RCC 7860 (cell line): Measurements from ENCODE around the gene ZNRD2.
A peak's percentile ranks its signal among the peaks of the same experiment; 100 is the strongest.
"Not testable (repeated sequence)": the region's sequence is repeated elsewhere in the genome, so short reads cannot be mapped to it uniquely, and the experiment has no call there.

Experiments used
- DNase-seq: peaks from one replicate; pipeline ENCODE4 v3.0.0-alpha.2; 2015; ENCODE audit warnings: low spot score
- FAIRE-seq: peaks from 2 replicates; lab custom pipeline; 2012; peaks lifted over from hg19 to GRCh38; lab: Jason Lieb, UNC

Gene ZNRD2

GRCh38 chr11:65554842-65555430 is 15.3 kb upstream of the ZNRD2 start:
- FAIRE-seq (no peak), DNase-seq (no peak)

GRCh38 chr11:65555693-65556231 is 14.5 kb upstream of the ZNRD2 start:
- peak; percentile 91 for FAIRE-seq
- DNase-seq: peak; percentile 92

GRCh38 chr11:65556470-65557279 is 13.6 kb upstream of the ZNRD2 start:
- FAIRE-seq: no peak
- no peak for DNase-seq

- FAIRE-seq: no peak
- DNase-seq: no peak
These were observed 12.8 kb upstream of the ZNRD2 start for GRCh38 chr11:65557280-65558001.

- FAIRE-seq (no peak), DNase-seq (peak; percentile 65)
These were observed 12.0 kb upstream of the ZNRD2 start, which contains the start of gene LTBP3 for GRCh38 chr11:65558002-65558929. LTBP3 (minus strand) TSS chr11:65558359; CDS start chr11:65557959, 400 bp downstream.

GRCh38 chr11:65558930-65559509 is 11.3 kb upstream of the ZNRD2 start:
- FAIRE-seq (no peak), DNase-seq (no peak)

GRCh38 chr11:65559535-65559934 is 10.7 kb upstream of the ZNRD2 start:
- no peak for DNase-seq
- no peak for FAIRE-seq

- DNase-seq: peak; percentile 98
- FAIRE-seq: peak; percentile 94
These were observed 10.2 kb upstream of the ZNRD2 start for GRCh38 chr11:65559951-65560537.

GRCh38 chr11:65560555-65561418 is 9.5 kb upstream of the ZNRD2 start:
- peak; percentile 10 for FAIRE-seq
- peak; percentile 80 for DNase-seq

- FAIRE-seq (no peak), DNase-seq (no peak)
These were observed 8.3 kb upstream of the ZNRD2 start for GRCh38 chr11:65562020-65562419.

- FAIRE-seq (no peak), DNase-seq (no peak)
These were observed 7.5 kb upstream of the ZNRD2 start for GRCh38 chr11:65562788-65563187.

- no peak for FAIRE-seq
- no peak for DNase-seq
These were observed 6.7 kb upstream of the ZNRD2 start for GRCh38 chr11:65563601-65564000.

- FAIRE-seq: not testable (repeated sequence)
These were observed 5.3 kb upstream of the ZNRD2 start for GRCh38 chr11:65564879-65565559.

GRCh38 chr11:65565624-65566453 is 4.4 kb upstream of the ZNRD2 start:
- FAIRE-seq (no peak), DNase-seq (no peak)

More at GRCh38 chr11:65564879-65565559, 5.3 kb upstream of the ZNRD2 start:
- DNase-seq: not testable (repeated sequence)

- DNase-seq (no peak), FAIRE-seq (no peak)
These were observed 909 bp upstream of the ZNRD2 start for GRCh38 chr11:65569164-65569972.

GRCh38 chr11:65571420-65571819 is 1.1 kb downstream of the ZNRD2 start:
- FAIRE-seq: no peak

More at GRCh38 chr11:65571420-65571819, 1.1 kb downstream of the ZNRD2 start:
- DNase-seq: no peak
